ENCODE results near the gene ABCD4. TPM values are rescaled to one million over a fixed set of nuclear protein-coding genes. Genes with fewer than 3 reads are reported as not detected.
A peak's percentile ranks its signal among the peaks of the same experiment; 100 is the strongest.

Gene ABCD4
- total RNA-seq, 1 experiment from 2014 or later: 45.3 TPM

DNA sequence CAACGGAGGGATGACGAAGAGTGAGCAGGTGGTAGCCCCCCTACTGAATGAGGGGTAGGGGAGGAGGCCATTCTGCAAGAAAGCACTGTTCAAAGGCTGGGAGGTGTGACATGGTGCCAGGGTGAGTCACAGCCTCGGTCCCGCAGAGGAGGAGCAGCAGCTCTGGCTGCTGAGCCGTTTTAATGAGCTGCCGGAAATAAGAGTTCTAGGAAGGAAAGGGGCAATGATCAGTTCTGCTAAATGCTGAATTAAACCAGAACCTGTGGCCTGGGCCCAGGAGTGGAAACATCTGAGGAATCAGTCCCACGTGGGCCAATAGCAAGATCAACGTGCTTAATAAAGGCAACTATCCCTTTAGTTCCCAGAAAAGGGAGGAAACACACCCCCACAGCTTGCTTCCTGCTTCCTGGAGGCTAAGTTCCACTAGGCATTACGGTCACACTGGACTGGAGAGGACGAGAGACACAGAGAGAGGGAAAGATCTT lies 3.6 kb downstream of the ABCD4 start:
- H3K79me2 ChIP-seq (ENCODE audit: insufficient read depth, low read length): peaks cover 44% of the 10 kb centered on the region
- RAD21 ChIA-PET (ENCODE audit: low non-redundant PET in 1 of 2, low total read pairs in 2 of 2, uncharacterized antibody in 2 of 2, unreplicated experiment in 2 of 2): no interaction called here
- H3K4me2 ChIP-seq (ENCODE audit: low read length): peak overlapping the region; percentile 83
- no peaks in the 10 kb centered on the region for H3K9me3 ChIP-seq (ENCODE audit: control insufficient read depth in 1 of 2, insufficient read depth in 1 of 2, low read depth in 1 of 2, low read length in 2 of 2)
- intact Hi-C loops (cut with micrococcal nuclease): no loop called here
- ATAC-seq (peak; percentile 26; the same call in 1 of the 2 replicates), DNase-seq (ENCODE audit: low read depth, low spot score) (peak; percentile 22)
- 0 out of 2 replicates have a peak, but pooled peaks have one; percentile 3 for TF ChIP-seq SP1 (IDR thresholded peaks at IDR 0.05; ENCODE audit: low read depth)
- TF ChIP-seq ZBTB33 (IDR thresholded peaks at IDR 0.05; ENCODE audit: extremely low read depth, insufficient replicate concordance, low read length): no peak
- TF ChIP-seq FOSL1 (IDR thresholded peaks at IDR 0.05; ENCODE audit: low read depth): peak; percentile 42
- TF ChIP-seq MAX (IDR thresholded peaks at IDR 0.05): peak; percentile 59; the same call in 1 of the 2 replicates
- H3K9me2 ChIP-seq (ENCODE audit: insufficient read depth): no peaks in the 10 kb centered on the region
- H3K27ac ChIP-seq (ENCODE audit: low read depth, low read length): peak overlapping the region; percentile 58
- CTCF ChIA-PET: interaction anchor here (0.6 kb wide), 1 partner anchor 8 kb away, joined by 3 read pairs; no protein-coding TSS in a partner anchor
- H4K20me1 ChIP-seq (ENCODE audit: insufficient read depth): no peaks in the 10 kb centered on the region
- H3K36me3 ChIP-seq (ENCODE audit: control insufficient read depth in 1 of 2, insufficient read depth in 2 of 2, low read length in 2 of 2): peaks cover 4 to 6% of the 10 kb centered on the region in 2 experiments; a peak in 2 of 4 replicates
- H3K27me3 ChIP-seq (ENCODE audit: insufficient read depth, low read length): no peaks in the 10 kb centered on the region
- peak overlapping the region; percentile 35 for H3K9ac ChIP-seq (ENCODE audit: low read length)
- peak overlapping the region; percentile 15 to 51 for H3K4me3 ChIP-seq (replicated peaks in 1 of 2; ENCODE audit: low read depth in 1 of 2, low read length in 2 of 2)
- BruUV-seq (replicated peaks): no TSS peak
- POLR2A ChIA-PET: interaction anchor here (0.7 kb wide), 1 partner anchor 426 kb away, joined by 3 read pairs; no protein-coding TSS in a partner anchor
- peak overlapping the region; percentile 5 for H2AFZ ChIP-seq (ENCODE audit: low read depth, low read length, poor library complexity, severe bottlenecking)
- peaks cover 13 to 46% of the 10 kb centered on the region in 2 experiments for H3K4me1 ChIP-seq (ENCODE audit: control insufficient read depth in 1 of 2, insufficient read depth in 2 of 2, low read length in 2 of 2)

DNA sequence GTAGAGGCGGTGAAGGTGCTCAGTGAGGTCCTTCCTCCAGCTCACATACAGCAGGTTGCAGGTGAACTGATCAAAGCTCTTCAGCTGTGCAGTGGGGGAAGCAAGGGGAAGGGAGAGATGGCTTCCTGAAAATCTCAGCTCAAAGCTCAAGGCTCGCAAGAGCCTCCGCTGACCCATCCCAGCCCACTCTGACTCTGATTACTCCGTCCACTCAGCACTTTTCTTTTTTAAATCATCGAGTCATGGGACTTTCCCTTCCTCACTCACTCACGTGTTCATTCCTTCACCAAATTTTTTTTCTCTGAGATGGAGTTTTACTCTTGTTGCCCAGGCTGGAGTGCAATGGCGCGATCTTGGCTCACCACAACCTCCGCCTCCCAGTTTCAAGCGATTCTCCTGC lies 4.7 kb downstream of the ABCD4 start:
- DNase-seq (ENCODE audit: low read depth, low spot score) (no peak), ATAC-seq (no peak)
- H3K27ac ChIP-seq (ENCODE audit: low read depth, low read length): no peak overlapping the region
- ChIA-PET POLR2A (no interaction called here), CTCF (no interaction called here), RAD21 (ENCODE audit: low non-redundant PET in 1 of 2, low total read pairs in 2 of 2, uncharacterized antibody in 2 of 2, unreplicated experiment in 2 of 2) (no interaction called here)
- no peaks in the 10 kb centered on the region for H3K27me3 ChIP-seq (ENCODE audit: insufficient read depth, low read length)
- no peak overlapping the region for H3K4me2 ChIP-seq (ENCODE audit: low read length)
- intact Hi-C loops (cut with micrococcal nuclease): no loop called here
- BruUV-seq (replicated peaks): no TSS peak
- H2AFZ ChIP-seq (ENCODE audit: low read depth, low read length, poor library complexity, severe bottlenecking): no peak overlapping the region
- no peaks in the 10 kb centered on the region for H3K9me2 ChIP-seq (ENCODE audit: insufficient read depth)
- H3K36me3 ChIP-seq (ENCODE audit: control insufficient read depth in 1 of 2, insufficient read depth in 2 of 2, low read length in 2 of 2): peaks cover 4 to 6% of the 10 kb centered on the region in 2 experiments; a peak in 2 of 4 replicates
- TF ChIP-seq POLR2AphosphoS5 (IDR thresholded peaks at IDR 0.05; ENCODE audit: low read depth, low read length): no peak
- no peak for TF ChIP-seq TCF7L2 (IDR thresholded peaks at IDR 0.05; ENCODE audit: borderline replicate concordance, extremely low read depth, insufficient read depth, insufficient read length)
- TF ChIP-seq RAD21 (IDR thresholded peaks at IDR 0.05; ENCODE audit: low read depth): no peak
- TF ChIP-seq ZBTB33 (IDR thresholded peaks at IDR 0.05; ENCODE audit: extremely low read depth, insufficient replicate concordance, low read length): no peak
- H3K4me3 ChIP-seq (replicated peaks in 1 of 2; ENCODE audit: low read depth in 1 of 2, low read length in 2 of 2): no peak overlapping the region
- peaks cover 44% of the 10 kb centered on the region for H3K79me2 ChIP-seq (ENCODE audit: insufficient read depth, low read length)
- no peaks in the 10 kb centered on the region for H4K20me1 ChIP-seq (ENCODE audit: insufficient read depth)
- no peaks in the 10 kb centered on the region for H3K9me3 ChIP-seq (ENCODE audit: control insufficient read depth in 1 of 2, insufficient read depth in 1 of 2, low read depth in 1 of 2, low read length in 2 of 2)
- H3K9ac ChIP-seq (ENCODE audit: low read length): no peak overlapping the region
- H3K4me1 ChIP-seq (ENCODE audit: control insufficient read depth in 1 of 2, insufficient read depth in 2 of 2, low read length in 2 of 2): peaks cover 10 to 39% of the 10 kb centered on the region in 2 experiments
